GM18499 (cell line): ENCODE data around the gene PPP1R14C.

Experiments used
- ATAC-seq: cut with Tn5 transposase; IDR thresholded peaks from one replicate; pipeline ENCODE4 v1.9.1; 2021; ENCODE audit warnings: moderate number of reproducible peaks; ENCODE audit not compliant: insufficient read depth, unreplicated experiment

PPP1R14C gene

DNA sequence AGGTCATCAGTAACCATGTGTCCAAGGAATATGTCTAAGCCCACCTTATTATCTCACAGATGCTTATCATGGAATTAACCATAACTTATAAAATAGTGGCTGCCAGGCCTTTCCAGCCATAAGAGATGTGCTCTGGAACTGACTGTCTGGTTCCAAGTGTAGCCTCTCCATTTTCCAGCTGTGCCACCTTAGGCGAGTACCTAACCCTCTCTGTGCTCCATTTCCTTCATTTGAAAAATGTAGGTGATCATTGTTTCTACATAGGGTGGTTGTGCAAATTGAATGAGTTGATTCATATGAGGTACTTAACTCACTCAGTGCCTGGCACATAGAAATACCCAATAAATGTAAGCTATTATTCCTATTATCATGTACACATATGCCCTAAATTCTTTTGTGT, 123.5 kb downstream of the PPP1R14C start:
- ATAC-seq, result no peak

DNA sequence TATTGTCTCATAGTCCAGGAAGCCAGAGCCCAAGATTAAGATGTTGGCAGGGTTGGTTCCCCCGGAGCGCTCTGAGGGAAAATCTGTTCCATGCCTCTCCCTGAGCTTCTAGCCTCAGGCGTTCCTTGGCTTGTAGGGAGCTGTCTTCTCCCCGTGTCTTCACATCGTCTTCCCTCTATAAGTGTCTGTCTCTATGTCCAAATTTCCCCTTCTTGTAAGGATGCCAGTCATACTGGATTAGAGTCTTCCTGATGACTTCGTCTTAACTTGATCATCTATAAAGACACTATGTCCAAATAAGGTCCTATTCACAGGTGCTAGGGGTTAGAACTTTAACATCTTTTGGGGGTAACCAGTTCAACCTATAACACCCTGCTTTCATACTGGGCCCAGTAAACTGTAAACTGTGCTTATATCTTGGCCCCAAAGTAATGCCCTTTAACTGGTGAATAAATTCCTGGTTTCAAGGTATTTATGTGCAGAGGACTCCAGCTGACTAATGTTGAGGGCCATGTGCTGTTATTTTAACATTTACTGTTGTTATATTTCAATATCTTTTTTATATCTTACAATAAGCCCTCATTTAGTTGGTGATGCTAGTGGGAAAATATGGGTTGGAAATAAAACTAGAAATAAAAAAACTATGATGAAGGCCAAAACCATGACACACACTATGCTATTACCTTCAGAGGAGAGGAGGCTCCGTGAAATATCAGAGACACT, 124.3 kb downstream of the PPP1R14C start:
- no peak for ATAC-seq

DNA sequence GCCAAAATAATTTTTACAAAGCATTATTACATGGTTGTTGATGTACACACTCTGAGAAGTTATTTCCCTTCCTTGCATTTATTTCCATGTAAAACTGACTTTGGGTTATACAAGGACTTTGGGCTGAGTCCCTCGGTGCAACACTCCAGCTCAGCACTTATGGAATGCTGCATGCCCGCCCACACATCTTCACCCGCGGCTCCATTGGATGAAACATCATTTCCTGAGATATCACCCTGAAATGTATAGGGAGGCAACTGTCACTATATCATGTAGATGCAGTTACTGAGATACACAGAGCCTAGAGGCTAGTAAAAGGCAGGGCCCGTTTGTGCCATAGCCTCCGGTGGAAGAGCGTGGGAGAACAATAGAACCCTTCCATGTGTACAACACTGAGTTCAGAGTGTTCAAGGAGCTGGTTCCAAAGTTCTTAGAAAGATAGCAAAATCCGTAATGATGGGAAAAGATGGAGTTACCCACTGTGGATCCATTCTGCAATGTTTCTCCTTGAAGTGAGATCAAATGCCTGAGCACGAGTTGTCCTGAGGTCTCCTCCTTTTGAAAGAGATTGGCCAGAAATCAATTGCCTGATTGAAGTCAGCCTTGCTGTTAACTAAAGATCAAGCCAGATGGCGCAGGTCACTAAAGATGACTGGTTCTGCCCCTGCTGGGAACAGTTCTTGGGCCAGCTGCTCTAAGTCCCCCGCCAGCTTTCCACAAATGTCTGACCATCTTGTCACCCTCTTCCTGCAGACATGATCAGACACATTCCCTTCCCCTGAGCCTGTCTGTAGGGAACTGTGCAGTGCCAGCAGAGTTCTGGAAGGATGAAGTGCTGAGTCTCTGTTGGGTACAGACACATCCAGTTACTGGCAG, 125.1 kb downstream of the PPP1R14C start:
- no peak for ATAC-seq

- no peak for ATAC-seq
Measured at GRCh38 chr6:150269130-150269856, 126.4 kb downstream of the PPP1R14C start.

DNA sequence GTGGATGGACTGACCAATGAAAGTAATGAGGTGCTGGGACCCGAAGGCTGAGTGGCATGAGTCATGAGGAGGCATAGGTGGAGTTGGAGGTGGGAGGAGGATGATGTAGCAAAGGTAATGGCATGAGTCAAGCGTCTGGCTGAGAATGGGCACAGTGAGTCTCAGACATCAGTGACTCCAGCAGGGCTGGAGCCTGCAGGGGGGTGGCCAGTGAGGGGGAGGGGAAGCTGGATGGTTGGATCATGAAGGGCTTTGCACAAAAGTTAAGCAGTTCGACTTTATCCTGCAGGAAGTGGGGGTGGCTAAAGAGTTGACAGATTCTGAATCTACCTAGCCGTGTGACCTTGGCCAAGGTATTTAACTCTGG, 127.0 kb downstream of the PPP1R14C start:
- ATAC-seq, result no peak

- no peak for ATAC-seq
Measured at GRCh38 chr6:150270330-150271052, 127.6 kb downstream of the PPP1R14C start.

DNA sequence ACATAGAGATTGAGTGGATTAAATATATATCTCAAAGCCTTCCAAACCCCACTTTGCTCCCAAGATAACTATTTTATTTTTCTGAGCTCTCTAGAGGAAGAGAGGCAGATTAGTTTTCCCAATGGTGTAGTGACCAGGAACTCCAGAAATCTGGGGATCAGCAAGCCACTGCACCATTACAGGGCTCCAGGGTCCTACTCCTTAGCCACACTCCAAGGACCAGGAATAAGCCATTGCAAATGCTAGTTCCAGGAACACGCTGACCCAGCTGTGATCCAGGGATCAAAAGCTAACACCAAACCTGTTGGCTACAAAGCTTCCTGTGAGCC, 128.3 kb downstream of the PPP1R14C start:
- ATAC-seq, result no peak

GRCh38 chr6:150271501-150272263, 128.8 kb downstream of the PPP1R14C start:
- ATAC-seq, result no peak

DNA sequence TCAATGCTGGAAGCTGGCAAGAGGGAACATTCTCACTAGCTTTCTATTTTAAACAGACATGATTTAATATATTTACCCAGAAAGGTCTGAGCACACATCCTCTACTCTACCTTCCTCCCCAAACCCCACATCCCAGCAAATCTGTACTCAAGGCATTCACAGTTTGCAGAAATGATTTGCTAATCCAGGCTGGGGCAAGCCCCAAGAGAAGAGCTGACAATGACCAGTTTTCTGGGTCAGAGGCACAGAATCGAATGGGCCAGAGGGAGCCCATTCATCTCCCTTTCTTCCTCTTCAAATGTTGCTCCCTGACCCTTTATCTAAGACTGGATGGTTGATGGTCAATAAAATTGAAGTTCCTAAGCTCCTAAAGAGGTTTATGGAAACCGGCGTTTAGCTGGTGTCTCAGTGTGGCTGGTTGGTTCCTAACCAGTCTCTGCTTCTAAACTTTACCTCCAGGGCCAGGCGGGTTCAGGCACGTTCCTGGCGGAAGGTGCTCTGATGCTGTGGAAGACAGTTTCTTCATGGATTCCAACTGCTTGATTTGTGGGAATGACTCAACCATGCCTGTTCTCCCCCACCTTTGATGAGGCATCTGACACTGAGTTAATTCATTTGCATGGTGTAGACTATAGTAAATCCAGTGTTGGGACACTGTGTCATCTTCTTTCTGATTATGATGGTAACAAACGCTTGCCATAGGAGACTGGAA, 129.6 kb downstream of the PPP1R14C start:
- no peak for ATAC-seq

DNA sequence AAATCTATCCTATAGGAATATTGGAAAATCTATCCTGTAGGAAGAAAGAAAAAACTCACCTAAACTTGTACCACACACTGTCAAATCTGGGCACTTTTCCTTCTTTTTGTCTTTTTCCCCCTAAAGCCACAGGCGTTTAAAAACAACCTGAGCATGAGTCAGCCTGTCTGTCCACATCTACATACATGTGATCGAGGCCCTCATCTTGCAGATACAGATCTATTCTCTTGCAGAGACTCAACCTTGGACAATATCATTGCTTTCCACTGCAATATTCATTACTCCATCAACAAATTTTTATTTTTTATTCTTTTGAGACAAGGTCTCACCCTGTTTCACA, 130.1 kb downstream of the PPP1R14C start:
- no peak for ATAC-seq

DNA sequence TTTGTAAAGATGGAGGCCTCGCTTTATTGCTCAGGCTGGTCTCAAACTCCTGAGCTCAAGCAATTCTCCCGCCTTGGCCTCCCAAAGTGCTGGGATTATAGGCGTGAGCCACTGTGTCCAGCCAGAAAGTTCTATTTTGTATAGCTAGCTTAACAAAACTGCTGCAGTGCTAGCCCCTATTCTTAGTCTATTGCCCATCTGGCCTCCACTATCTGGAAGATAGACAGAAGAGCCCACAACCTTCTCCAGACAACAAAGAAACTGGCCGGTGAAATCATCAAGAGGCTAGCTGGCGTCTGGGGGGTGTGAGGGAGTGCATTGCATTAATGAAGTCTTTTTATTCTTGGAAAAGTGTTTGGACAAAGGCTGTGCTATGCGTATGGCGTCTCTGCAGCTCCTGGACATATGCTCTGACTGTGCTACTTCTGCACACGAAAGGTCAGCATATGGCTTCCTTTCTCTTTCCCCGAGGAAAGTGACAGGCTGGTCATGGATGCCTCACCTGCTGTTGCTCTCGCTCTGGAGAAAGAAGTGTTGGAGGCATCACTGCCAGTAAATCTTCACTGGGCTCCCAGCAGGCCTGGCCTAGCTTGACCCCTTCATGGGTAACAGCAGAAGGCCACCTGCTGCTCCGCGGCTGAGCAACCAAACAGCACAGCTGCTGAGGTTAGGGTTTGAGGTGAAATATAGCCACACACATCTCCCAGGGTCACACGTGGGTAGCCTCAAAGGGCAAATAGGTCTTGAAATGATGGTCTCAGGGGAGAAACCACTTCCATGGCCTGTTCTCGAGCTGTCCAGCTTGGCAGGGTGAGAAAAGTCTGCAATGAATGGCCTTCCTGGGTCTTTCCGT, 130.8 kb downstream of the PPP1R14C start:
- ATAC-seq, result no peak

DNA sequence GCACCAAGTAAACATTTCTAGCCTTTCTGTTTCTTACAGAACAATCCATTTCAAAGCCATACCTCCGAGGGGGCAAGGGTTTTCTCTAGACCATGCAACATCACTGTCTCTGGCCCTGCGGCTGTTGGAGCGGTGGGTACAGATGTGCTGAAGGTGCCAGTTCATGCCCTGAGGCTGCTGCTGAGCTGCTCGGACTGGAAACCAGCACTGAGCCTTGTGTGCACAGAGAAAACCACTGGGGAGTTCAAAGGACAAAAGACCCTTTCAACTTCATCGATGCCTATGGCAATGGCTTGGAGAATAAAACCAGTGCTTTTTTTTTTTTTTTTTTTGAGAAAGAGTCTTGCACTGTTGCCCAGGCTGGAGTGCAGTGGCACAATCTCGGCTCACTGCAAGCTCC, 132.6 kb downstream of the PPP1R14C start:
- ATAC-seq, result no peak

- no peak for ATAC-seq
Measured at GRCh38 chr6:150276168-150276936, 133.5 kb downstream of the PPP1R14C start.

- no peak for ATAC-seq
Measured at GRCh38 chr6:150276937-150277742, 134.3 kb downstream of the PPP1R14C start.

DNA sequence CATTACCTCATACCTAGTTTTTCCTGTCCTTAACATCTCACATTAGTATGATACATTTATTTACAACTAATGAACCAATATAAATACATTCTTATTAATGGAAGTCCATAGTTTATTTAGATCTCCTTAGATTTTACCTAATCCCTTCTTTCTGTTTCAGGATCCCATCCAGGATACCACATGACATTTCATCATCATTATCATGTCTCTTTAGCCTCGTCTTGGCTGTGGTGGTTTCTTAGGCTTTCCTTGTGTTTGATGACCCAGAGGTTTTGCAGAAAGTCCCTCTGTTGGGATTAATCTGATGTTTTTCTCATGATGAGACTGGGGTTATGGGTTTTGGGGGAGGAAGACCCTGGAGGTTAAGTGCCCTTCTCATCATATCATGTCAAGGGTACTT, 136.7 kb downstream of the PPP1R14C start:
- ATAC-seq, result no peak

DNA sequence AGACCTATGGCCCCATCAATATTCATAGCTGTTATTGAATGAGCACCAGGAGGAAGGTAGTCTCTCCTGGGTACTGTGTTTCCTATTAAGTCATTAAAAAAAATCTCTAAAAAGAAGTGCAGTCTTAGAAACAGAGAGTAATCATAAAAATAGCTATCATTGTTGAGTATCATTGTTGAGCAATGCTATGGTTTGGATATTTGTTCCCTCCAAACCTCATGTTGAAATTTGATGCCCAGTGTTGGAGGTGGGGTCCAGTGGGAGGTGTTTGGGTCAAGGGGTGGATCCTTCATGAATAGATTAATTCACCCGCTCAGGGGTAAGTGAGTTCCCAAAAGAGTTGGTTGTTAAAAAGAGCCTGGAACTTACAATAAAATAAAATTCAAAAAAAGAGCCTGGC, 137.9 kb downstream of the PPP1R14C start:
- ATAC-seq, result no peak

- ATAC-seq, result no peak
Measured at GRCh38 chr6:150281767-150282166, 138.9 kb downstream of the PPP1R14C start.
